M059J (cell line): ENCODE results near the gene SACS. TPM values are rescaled to one million over a fixed set of nuclear protein-coding genes. Genes with fewer than 3 reads are reported as not detected.

Experiments
- DNase-seq: peaks from one replicate; pipeline ENCODE4 v3.0.0-alpha.2; 2012; ENCODE audit warnings: low read depth
- total RNA-seq: library from RNA; depleted of rRNA; stranded (reverse); fragments of >200 nt; shearing (Covaris generic); gene quantifications from 2 replicates; pipeline ENCODE4 v1.2.3, GENCODE V29; 2014; rRNA removed

SACS gene
- total RNA-seq, 1 experiment from 2014 or later, result 42.8 TPM

GRCh38 chr13:23288995-23289394 is 144.5 kb downstream of the SACS start:
- DNase-seq, result no peak

- no peak for DNase-seq
These were observed 144.9 kb downstream of the SACS start for GRCh38 chr13:23288564-23288963.

GRCh38 chr13:23279321-23279720 is 154.2 kb downstream of the SACS start:
- DNase-seq, result no peak

Other genes starting within 250 kb of the SACS start
- gene TNFRSF19, start 136.7 kb upstream of the SACS start, total RNA-seq, result 54.8 and 55.5 TPM in 2 replicates